HEK293 (cell line): ENCODE measurements around the gene FMNL3.
"Not testable (repeated sequence)": the region's sequence is repeated elsewhere in the genome, so short reads cannot be mapped to it uniquely, and the experiment has no call there.

Experiments used
- CTCF ChIA-PET: fragments of 350-600 bp; formaldehyde crosslinking; extraction: SDS; loops from one replicate; lab custom pipeline; 2021; ENCODE audit warnings: antibody characterized with exemption; lab: Yijun Ruan, JAX
- POLR2A ChIA-PET: fragments of 300-600 bp; formaldehyde crosslinking; extraction: SDS; loops from one replicate; lab custom pipeline; 2020; ENCODE audit warnings: antibody characterized with exemption, inconsistent platforms; lab: Yijun Ruan, JAX
- H3K27ac ChIP-seq: fragments of 200-500 bp; sonication (Bioruptor generic); 2 replicates; pipeline ENCODE4 v1.5.1; 2014; ENCODE audit warnings: low read depth, low read length, control low read depth, inconsistent platforms; ENCODE audit errors: extremely low read depth
- H3K36me3 ChIP-seq, 2 experiments: fragments of 200-500 bp in 1 of 2; sonication (Bioruptor generic) in 1 of 2; 1 replicate in 1 of 2; 2 replicates in 1 of 2; pipeline ENCODE4 v1.5.1; 2014 to 2017; ENCODE audit warnings: inconsistent platforms in 2 of 2, low read length in 2 of 2; ENCODE audit not compliant: control insufficient read depth in 2 of 2, insufficient read depth in 1 of 2
- H3K4me1 ChIP-seq: fragments of 200-500 bp; sonication (Bioruptor generic); 2 replicates; pipeline ENCODE4 v1.5.1; 2014; ENCODE audit warnings: mild to moderate bottlenecking, low read length, inconsistent platforms; ENCODE audit not compliant: control insufficient read depth, insufficient read depth
- H3K4me3 ChIP-seq: 2 replicates; pipeline ENCODE4 v1.5.1; 2011; ENCODE audit warnings: low read depth, mild to moderate bottlenecking, control low read depth, low read length, moderate library complexity
- H3K9me3 ChIP-seq: fragments of 200-500 bp; sonication (Bioruptor generic); 2 replicates; pipeline ENCODE4 v1.5.1; 2014; ENCODE audit warnings: low read depth, low read length, inconsistent platforms; ENCODE audit not compliant: control insufficient read depth, insufficient read depth
- BCL11B ChIP-seq: fragments of 450-650 bp; formaldehyde crosslinking; IDR thresholded peaks from 2 replicates; pipeline ENCODE4 v1.5.1; 2016; ENCODE audit warnings: low read depth, missing biosample characterization, missing genetic modification characterization
- GLI4 ChIP-seq: fragments of 450-650 bp; formaldehyde crosslinking; IDR thresholded peaks from 2 replicates; pipeline ENCODE4 v1.5.1; 2016; ENCODE audit warnings: missing biosample characterization, missing genetic modification characterization
- KLF16 ChIP-seq: fragments of 450-650 bp; formaldehyde crosslinking; IDR thresholded peaks from 2 replicates; pipeline ENCODE4 v1.5.1; 2017; ENCODE audit warnings: missing biosample characterization, missing genetic modification characterization
- MYNN ChIP-seq: fragments of 450-650 bp; formaldehyde crosslinking; IDR thresholded peaks from 2 replicates; pipeline ENCODE4 v1.5.1; 2016; ENCODE audit warnings: missing biosample characterization, missing genetic modification characterization, borderline replicate concordance
- MZF1 ChIP-seq: fragments of 450-650 bp; formaldehyde crosslinking; IDR thresholded peaks from 2 replicates; pipeline ENCODE4 v1.5.1; 2017; ENCODE audit warnings: missing biosample characterization, missing genetic modification characterization, borderline replicate concordance
- SCRT1 ChIP-seq: fragments of 450-650 bp; formaldehyde crosslinking; IDR thresholded peaks from 2 replicates; pipeline ENCODE4 v1.5.1; 2016; ENCODE audit warnings: missing biosample characterization, missing genetic modification characterization, borderline replicate concordance
- SCRT2 ChIP-seq: fragments of 450-650 bp; formaldehyde crosslinking; IDR thresholded peaks from 2 replicates; pipeline ENCODE4 v1.5.1; 2016; ENCODE audit warnings: missing biosample characterization, missing genetic modification characterization
- YY1 ChIP-seq: fragments of 450-650 bp; formaldehyde crosslinking; IDR thresholded peaks from 2 replicates; pipeline ENCODE4 v1.5.1; 2018; ENCODE audit warnings: missing biosample characterization, missing genetic modification characterization
- ZNF132 ChIP-seq: fragments of 450-650 bp; formaldehyde crosslinking; IDR thresholded peaks from 2 replicates; pipeline ENCODE4 v1.5.1; 2017; ENCODE audit warnings: missing biosample characterization, missing genetic modification characterization, borderline replicate concordance
- ZNF138 ChIP-seq: fragments of 450-650 bp; formaldehyde crosslinking; IDR thresholded peaks from 2 replicates; pipeline ENCODE4 v1.5.1; 2016; ENCODE audit warnings: missing biosample characterization, missing genetic modification characterization, borderline replicate concordance
- ZNF16 ChIP-seq: fragments of 450-650 bp; formaldehyde crosslinking; IDR thresholded peaks from 2 replicates; pipeline ENCODE4 v1.5.1; 2016; ENCODE audit warnings: low read depth, missing biosample characterization, missing genetic modification characterization
- ZNF184 ChIP-seq: fragments of 450-650 bp; IDR thresholded peaks from 2 replicates; pipeline ENCODE4 v1.5.1; 2018; ENCODE audit warnings: missing biosample characterization, mild to moderate bottlenecking, missing genetic modification characterization
- ZNF433 ChIP-seq: fragments of 450-650 bp; formaldehyde crosslinking; IDR thresholded peaks from 2 replicates; pipeline ENCODE4 v1.5.1; 2016; ENCODE audit warnings: missing biosample characterization, missing genetic modification characterization, low read depth
- ZNF549 ChIP-seq: fragments of 450-650 bp; IDR thresholded peaks from 2 replicates; pipeline ENCODE4 v1.5.1; 2018; ENCODE audit warnings: missing biosample characterization, missing genetic modification characterization, mild to moderate bottlenecking, inconsistent platforms, moderate library complexity
- ZNF558 ChIP-seq: fragments of 450-650 bp; formaldehyde crosslinking; IDR thresholded peaks from 2 replicates; pipeline ENCODE4 v1.5.1; 2016; ENCODE audit warnings: missing biosample characterization, missing genetic modification characterization
- ZNF571 ChIP-seq: fragments of 450-650 bp; formaldehyde crosslinking; IDR thresholded peaks from 2 replicates; pipeline ENCODE4 v1.5.0; 2017; ENCODE audit warnings: missing biosample characterization, missing genetic modification characterization
- ZNF670 ChIP-seq: fragments of 450-650 bp; formaldehyde crosslinking; IDR thresholded peaks from 2 replicates; pipeline ENCODE4 v1.5.1; 2016; ENCODE audit warnings: missing biosample characterization, missing genetic modification characterization, low read depth
- ZNF701 ChIP-seq: fragments of 450-650 bp; formaldehyde crosslinking; IDR thresholded peaks from 2 replicates; pipeline ENCODE4 v1.5.1; 2016; ENCODE audit warnings: missing biosample characterization, missing genetic modification characterization
- ZXDB ChIP-seq: fragments of 450-650 bp; formaldehyde crosslinking; IDR thresholded peaks from 2 replicates; pipeline ENCODE4 v1.5.1; 2016; ENCODE audit warnings: missing biosample characterization, missing genetic modification characterization
- TF ChIP-seq, protein P1 (sequence below): fragments of 450-650 bp; formaldehyde crosslinking; IDR thresholded peaks from 2 replicates; pipeline ENCODE4 v1.5.1; 2016; ENCODE audit warnings: missing biosample characterization, missing genetic modification characterization

FMNL3 gene

DNA sequence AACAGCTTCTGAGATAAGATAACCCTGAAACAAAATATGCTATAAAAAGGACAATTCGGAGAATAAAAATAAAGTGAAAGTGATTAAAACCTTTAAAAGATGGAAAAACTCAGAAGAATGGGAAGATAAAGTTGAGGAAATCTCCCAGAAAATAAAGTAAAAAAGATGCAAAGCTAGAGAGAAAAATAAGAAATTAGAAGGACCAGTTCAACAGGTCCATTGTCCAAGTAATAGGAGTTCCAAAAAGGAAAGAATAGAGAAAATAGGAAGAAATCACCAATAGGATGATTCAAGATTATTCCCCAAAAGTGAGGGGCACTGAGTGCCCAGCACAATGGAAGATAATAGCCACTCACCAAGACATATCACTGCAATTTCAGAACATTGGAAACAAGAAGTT, 88.6 kb downstream of the FMNL3 start:
- Histone ChIP-seq H3K9me3 (no peaks in the 10 kb centered on the region), H3K36me3 (no peaks in the 10 kb centered on the region), H3K4me1 (no peaks in the 10 kb centered on the region), H3K4me3 (no peak overlapping the region), H3K27ac (no peak overlapping the region)
- CTCF ChIA-PET = interaction anchor here (0.6 to 1.8 kb wide), 4 partner anchors 13 to 348 kb away, joined by 3 to 5 read pairs (median 4); partner anchors contain the start of gene FAM186B
- peak; percentile 78 for TF ChIP-seq SCRT2 (tag by site-specific recombination)
- TF ChIP-seq MZF1 (tag by site-specific recombination) = no peak
- TF ChIP-seq ZNF701 (tag by site-specific recombination) = no peak
- TF ChIP-seq ZNF433 (tag by site-specific recombination) = no peak
- TF ChIP-seq SCRT1 = peak; percentile 84; the same call in 1 of the 2 replicates
- no peak for TF ChIP-seq BCL11B (tag by site-specific recombination)
- TF ChIP-seq, all 188 proteins: peak for 2
- POLR2A ChIA-PET = no interaction called here

DNA sequence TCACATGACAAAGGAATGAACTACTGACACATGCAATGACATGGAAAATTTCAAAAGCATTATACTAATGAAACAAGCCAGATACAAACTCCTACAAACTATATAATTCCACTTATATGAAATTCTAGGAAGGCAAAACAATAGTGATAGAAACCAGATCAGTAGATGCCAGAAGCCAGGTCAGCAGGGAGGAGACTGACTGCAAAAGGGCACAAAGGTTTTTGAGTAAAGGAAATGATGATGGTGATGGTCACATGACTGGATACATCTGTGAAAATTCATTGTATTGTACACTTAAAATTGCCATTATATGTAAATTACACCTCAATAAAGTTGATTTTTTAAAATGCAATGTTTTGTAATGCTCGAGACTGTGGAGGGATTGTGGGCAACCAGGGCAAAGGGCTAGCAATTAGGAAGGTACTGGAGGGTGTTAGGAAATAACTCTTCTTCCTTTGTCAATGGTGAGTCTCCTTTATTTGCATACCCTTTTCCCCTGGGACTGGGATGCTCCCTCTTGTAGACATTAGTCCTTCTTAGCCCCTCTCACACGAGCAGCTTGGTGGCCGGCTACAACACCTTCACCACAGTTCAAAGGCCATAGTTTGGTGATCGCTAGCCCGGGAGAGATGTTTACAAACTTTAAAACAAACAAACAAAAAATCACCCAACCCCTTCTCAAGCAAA, 90.5 kb downstream of the FMNL3 start:
- ChIA-PET CTCF (interaction anchor here (0.7 kb wide), 1 partner anchor 67 kb away, joined by 3 read pairs; no protein-coding TSS in a partner anchor), POLR2A (no interaction called here)
- Histone ChIP-seq H3K9me3 (no peaks in the 10 kb centered on the region), H3K36me3 (no peaks in the 10 kb centered on the region), H3K4me3 (no peak overlapping the region), H3K27ac (no peak overlapping the region), H3K4me1 (no peaks in the 10 kb centered on the region)
- TF ChIP-seq SCRT2 (tag by site-specific recombination) (no peak), ZNF670 (tag by site-specific recombination) (no peak), SCRT1 (no peak), KLF16 (no peak), ZNF138 (tag by site-specific recombination) (no peak), ZNF549 (tag by site-specific recombination) (no peak), GLI4 (tag by site-specific recombination) (no peak)

DNA sequence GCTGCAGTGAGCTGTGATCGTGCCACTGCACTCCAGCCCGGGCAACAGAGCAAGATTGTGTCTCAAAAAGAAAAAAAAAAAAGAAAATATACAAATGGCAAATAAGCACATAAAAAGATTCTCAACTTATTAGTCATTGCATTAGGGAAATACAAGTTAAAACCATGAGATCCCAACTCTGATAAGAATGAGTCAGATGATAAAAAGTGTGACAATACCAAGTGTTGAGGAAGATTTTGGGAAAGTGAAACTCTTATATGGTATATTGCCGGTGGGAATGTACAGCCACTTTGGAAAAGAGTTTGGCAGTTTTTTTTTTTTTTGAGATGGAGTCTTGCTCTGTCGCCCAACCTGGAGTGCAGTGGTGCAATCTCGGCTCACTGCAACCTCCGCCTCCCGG, 91.5 kb downstream of the FMNL3 start:
- H3K9me3 ChIP-seq = no peaks in the 10 kb centered on the region
- no peak overlapping the region for H3K4me3 ChIP-seq
- TF ChIP-seq ZNF184 (tag by site-specific recombination) = peak; percentile 100
- TF ChIP-seq ZNF571 (tag by site-specific recombination) = no peak
- ChIA-PET POLR2A (no interaction called here), CTCF (interaction anchor here (1.0 kb wide), 1 partner anchor 8 kb away, joined by 4 read pairs; the partner anchor contains the start of gene PRPF40B)
- H3K27ac ChIP-seq = no peak overlapping the region
- H3K36me3 ChIP-seq = no peaks in the 10 kb centered on the region
- H3K4me1 ChIP-seq = no peaks in the 10 kb centered on the region

DNA sequence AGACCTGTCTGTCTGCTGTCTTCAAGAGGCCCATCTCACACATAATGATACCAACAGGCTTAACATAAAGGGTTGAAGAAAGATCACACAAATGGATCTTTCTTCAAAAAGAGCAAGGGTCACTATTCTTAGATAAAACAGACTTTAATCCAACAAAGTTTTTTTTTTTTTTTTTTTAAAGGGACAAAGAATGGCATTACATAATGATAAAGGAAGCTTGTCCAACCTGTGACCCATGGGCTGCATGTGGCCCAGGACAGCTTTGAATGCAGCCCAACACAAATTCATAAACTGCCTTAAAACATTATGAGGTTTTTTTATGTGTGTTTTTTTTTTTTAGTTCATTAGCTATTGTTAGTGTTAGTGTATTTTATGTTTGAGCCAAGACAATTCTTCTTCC, 95.0 kb downstream of the FMNL3 start:
- CTCF ChIA-PET = interaction anchor here (0.6 to 0.7 kb wide), 2 partner anchors 31 to 759 kb away, joined by 3 read pairs; no protein-coding TSS in a partner anchor
- H3K4me1 ChIP-seq = no peaks in the 10 kb centered on the region

DNA sequence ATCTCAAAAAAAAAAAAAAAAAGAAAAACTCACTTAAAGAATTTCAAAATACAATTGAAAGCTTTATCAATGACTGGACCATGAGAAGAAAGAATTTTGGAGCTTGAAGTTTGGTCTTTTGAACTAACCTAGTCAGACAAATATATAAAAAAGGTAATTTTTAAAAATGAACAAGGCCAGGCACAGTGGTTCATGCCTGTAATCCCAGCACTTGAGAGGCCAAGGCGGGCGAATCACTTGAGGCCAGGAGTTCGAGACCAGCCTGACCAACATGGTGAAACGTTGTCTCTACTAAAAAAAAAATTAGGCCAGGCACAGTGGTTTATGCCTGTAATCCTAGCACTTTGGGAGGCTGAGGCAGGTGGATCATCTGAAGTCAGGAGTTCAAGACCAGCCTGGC, 96.4 kb downstream of the FMNL3 start:
- POLR2A ChIA-PET, H3K4me3 ChIP-seq: not testable (repeated sequence)
- CTCF ChIA-PET = interaction anchor here (0.5 to 1.1 kb wide), 4 partner anchors 9 to 268 kb away, joined by 3 to 5 read pairs (median 4); no protein-coding TSS in a partner anchor

More for the DNA sequence above, 95.0 kb downstream of the FMNL3 start:
- Histone ChIP-seq H3K36me3 (no peaks in the 10 kb centered on the region), H3K4me3 (no peak overlapping the region), H3K27ac (no peak overlapping the region), H3K9me3 (no peaks in the 10 kb centered on the region)
- TF ChIP-seq MYNN (tag by site-specific recombination) (no peak), ZNF558 (no peak), ZNF132 (no peak), ZNF571 (tag by site-specific recombination) (no peak), ZNF16 (no peak), YY1 (no peak), ZXDB (tag by site-specific recombination) (no peak)
- TF ChIP-seq, protein P1, sequence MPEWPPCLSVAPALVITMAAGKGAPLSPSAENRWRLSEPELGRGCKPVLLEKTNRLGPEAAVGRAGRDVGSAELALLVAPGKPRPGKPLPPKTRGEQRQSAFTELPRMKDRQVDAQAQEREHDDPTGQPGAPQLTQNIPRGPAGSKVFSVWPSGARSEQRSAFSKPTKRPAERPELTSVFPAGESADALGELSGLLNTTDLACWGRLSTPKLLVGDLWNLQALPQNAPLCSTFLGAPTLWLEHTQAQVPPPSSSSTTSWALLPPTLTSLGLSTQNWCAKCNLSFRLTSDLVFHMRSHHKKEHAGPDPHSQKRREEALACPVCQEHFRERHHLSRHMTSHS (tag by site-specific recombination) = no peak
- POLR2A ChIA-PET = interaction anchor here (0.6 kb wide), 2 partner anchors 10 to 347 kb away, joined by 3 to 4 read pairs; no protein-coding TSS in a partner anchor

More for the DNA sequence above, 96.4 kb downstream of the FMNL3 start:
- not testable (repeated sequence) for H3K9me3 ChIP-seq, H3K36me3 ChIP-seq, H3K4me1 ChIP-seq, H3K27ac ChIP-seq
